ENCODE results near the gene JMJD8. TPM values are rescaled to one million over a fixed set of nuclear protein-coding genes. Genes with fewer than 3 reads are reported as not detected.

The JMJD8 gene
- total and polyA plus RNA-seq, 9 of the 15 experiments (the other 6 are each of a cell fraction or from before 2014, with no cell fraction given) = 1.2 to 50.6 (median 29.3) TPM

- TF ChIP-seq ZNF512 (tag; IDR thresholded peaks at IDR 0.05) (no peak), ZNF224 (CRISPR knock-in tag; IDR thresholded peaks at IDR 0.05) (no peak), ZNF133 (CRISPR knock-in tag; IDR thresholded peaks at IDR 0.05) (no peak), CC2D1A (IDR thresholded peaks at IDR 0.05) (no peak), NR1H2 (CRISPR knock-in tag; IDR thresholded peaks at IDR 0.05) (no peak), PHTF2 (CRISPR knock-in tag; IDR thresholded peaks at IDR 0.05) (no peak), ARID3B (CRISPR knock-in tag; IDR thresholded peaks at IDR 0.05; ENCODE audit: borderline replicate concordance) (no peak), JUNB (CRISPR knock-in tag; conservative IDR thresholded peaks at IDR 0.05) (no peak), GATAD2B (IDR thresholded peaks at IDR 0.05; ENCODE audit: borderline replicate concordance) (no peak), SNRNP70 (optimal IDR thresholded peaks at IDR 0.05; ENCODE audit: low read depth, low read length) (no peak), POLR2AphosphoS5 (IDR thresholded peaks at IDR 0.05; ENCODE audit: control insufficient read depth, insufficient read depth, low read depth, low read length) (no peak; the same call in 1 of the 2 replicates), HDAC1 (IDR thresholded peaks at IDR 0.05) (0 out of 4 replicates have a peak, but pooled peaks of 1 of the 2 experiments have one; percentile 63), ZNF444 (CRISPR knock-in tag; IDR thresholded peaks at IDR 0.05) (no peak), CREB3L1 (IDR thresholded peaks at IDR 0.05; ENCODE audit: borderline replicate concordance, low read depth) (no peak), ZC3H11A (IDR thresholded peaks at IDR 0.05; ENCODE audit: low read depth, low read length) (no peak), EZH2 (IDR thresholded peaks at IDR 0.05; ENCODE audit: borderline replicate concordance, low read depth, low read length) (no peak), NFIX (CRISPR knock-in tag; IDR thresholded peaks at IDR 0.05; ENCODE audit: low read depth) (no peak), GTF2A2 (tag; IDR thresholded peaks at IDR 0.05) (no peak), ZNF12 (CRISPR knock-in tag; IDR thresholded peaks at IDR 0.05) (no peak), ZNF586 (CRISPR knock-in tag; conservative IDR thresholded peaks at IDR 0.05) (no peak), EP300 (IDR thresholded peaks at IDR 0.05; ENCODE audit: low read length) (no peak; the same call in 1 of the 2 replicates), ZNF140 (CRISPR knock-in tag; IDR thresholded peaks at IDR 0.05) (no peak), PURB (CRISPR knock-in tag; IDR thresholded peaks at IDR 0.05; ENCODE audit: low read depth) (no peak), HMG20A (CRISPR knock-in tag; conservative IDR thresholded peaks at IDR 0.05) (no peak), NCOR1 (IDR thresholded peaks at IDR 0.05) (no peak)
- TF ChIP-seq, protein P1, sequence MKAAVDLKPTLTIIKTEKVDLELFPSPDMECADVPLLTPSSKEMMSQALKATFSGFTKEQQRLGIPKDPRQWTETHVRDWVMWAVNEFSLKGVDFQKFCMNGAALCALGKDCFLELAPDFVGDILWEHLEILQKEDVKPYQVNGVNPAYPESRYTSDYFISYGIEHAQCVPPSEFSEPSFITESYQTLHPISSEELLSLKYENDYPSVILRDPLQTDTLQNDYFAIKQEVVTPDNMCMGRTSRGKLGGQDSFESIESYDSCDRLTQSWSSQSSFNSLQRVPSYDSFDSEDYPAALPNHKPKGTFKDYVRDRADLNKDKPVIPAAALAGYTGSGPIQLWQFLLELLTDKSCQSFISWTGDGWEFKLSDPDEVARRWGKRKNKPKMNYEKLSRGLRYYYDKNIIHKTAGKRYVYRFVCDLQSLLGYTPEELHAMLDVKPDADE (conservative IDR thresholded peaks at IDR 0.05; ENCODE audit: control insufficient read depth, low read depth, low read length) = no peak
Measured at GRCh38 chr16:720447-720989, 36.4 kb upstream of the JMJD8 start (continued).

All from K562 (cell line).